ENCODE measurements around the gene DNER.

Gene DNER

DNA sequence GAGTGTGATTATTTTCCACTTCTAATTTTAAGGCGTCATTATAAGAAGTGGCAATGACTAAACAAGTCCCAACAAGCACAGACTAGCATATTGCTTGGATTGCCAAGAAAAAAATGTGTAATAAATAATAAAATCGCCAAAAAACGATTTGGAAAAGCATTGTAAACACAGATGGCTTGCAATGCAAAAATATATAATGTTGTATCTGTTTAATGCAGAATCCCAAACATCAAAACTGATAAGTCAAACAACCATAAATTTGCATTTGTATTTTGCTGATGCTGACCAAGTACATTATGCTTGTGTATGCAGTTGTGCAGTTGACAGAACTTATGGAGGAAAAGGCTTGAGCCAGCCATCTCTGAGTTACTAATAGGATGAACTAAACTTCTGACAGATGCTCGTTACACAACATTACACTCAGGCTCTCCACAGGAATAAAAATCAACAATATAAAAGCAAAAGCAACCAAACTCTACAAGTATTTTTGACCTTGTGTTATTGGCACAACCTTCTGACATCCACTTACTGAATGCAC, 68.1 kb downstream of the DNER start:
- H3K36me3 ChIP-seq (ENCODE audit: control insufficient read depth, insufficient read depth, low read length), result no peaks in the 10 kb centered on the region

DNA sequence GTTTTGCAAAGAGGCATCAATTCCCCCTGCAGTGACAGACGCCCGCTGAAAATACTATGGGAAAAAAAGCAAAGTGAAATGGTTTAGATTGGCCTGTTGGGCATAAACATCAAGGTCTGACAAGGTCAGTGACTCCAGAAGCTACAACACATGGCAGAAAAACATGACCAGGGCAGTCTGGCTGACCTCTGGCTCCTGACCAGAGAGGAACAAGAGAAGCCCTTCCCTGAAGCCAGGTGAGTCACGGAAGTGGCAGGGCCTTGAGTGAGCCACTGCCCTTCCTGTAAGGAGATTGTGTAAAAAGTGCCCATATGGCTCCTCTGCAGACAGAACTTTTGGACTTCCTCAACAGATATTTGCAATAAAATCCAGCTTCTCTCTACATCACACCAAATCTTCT, 72.0 kb downstream of the DNER start:
- H3K27me3 ChIP-seq (ENCODE audit: control insufficient read depth, insufficient read depth, low read length), result no peaks in the 10 kb centered on the region
- peak overlapping the region; percentile 46 for H3K27ac ChIP-seq
- TF ChIP-seq, protein P1, sequence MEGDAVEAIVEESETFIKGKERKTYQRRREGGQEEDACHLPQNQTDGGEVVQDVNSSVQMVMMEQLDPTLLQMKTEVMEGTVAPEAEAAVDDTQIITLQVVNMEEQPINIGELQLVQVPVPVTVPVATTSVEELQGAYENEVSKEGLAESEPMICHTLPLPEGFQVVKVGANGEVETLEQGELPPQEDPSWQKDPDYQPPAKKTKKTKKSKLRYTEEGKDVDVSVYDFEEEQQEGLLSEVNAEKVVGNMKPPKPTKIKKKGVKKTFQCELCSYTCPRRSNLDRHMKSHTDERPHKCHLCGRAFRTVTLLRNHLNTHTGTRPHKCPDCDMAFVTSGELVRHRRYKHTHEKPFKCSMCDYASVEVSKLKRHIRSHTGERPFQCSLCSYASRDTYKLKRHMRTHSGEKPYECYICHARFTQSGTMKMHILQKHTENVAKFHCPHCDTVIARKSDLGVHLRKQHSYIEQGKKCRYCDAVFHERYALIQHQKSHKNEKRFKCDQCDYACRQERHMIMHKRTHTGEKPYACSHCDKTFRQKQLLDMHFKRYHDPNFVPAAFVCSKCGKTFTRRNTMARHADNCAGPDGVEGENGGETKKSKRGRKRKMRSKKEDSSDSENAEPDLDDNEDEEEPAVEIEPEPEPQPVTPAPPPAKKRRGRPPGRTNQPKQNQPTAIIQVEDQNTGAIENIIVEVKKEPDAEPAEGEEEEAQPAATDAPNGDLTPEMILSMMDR (IDR thresholded peaks at IDR 0.05), result no peak

More for the DNA sequence above, 68.1 kb downstream of the DNER start:
- Histone ChIP-seq H3K4me1 (peaks cover 18% of the 10 kb centered on the region), H2AFZ (no peak overlapping the region), H3K27ac (no peak overlapping the region), H3K4me3 (ENCODE audit: low read depth, low read length) (no peak overlapping the region), H3K79me2 (no peaks in the 10 kb centered on the region), H3K27me3 (ENCODE audit: control insufficient read depth, insufficient read depth, low read length) (no peaks in the 10 kb centered on the region), H3K4me2 (ENCODE audit: low read length) (no peak overlapping the region), H3K9ac (no peak overlapping the region), H3K9me3 (ENCODE audit: control insufficient read depth, low read length) (no peaks in the 10 kb centered on the region)
- TF ChIP-seq, protein P1 (IDR thresholded peaks at IDR 0.05), result no peak

DNA sequence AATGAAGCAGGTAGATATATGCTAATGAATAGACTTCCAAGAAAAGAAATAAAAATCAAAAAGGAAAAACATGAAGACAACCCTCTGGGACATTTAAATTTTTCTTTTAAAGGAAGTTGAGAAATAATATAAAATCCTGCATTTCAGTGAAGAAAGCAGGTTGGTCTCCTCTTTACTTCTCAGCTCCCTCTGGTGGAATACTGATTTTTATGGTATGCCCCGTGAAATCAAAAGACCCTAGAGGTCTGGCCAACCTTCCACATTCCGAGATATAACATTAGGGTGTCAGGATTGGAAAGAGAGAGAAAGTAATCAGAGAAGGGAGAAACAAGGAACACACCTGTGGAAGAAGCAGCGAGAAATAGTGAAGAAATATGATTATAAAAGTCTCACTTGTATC, 72.7 kb downstream of the DNER start:
- TF ChIP-seq, protein P1 (IDR thresholded peaks at IDR 0.05), result no peak
- no peak overlapping the region for H3K9ac ChIP-seq
- H3K79me2 ChIP-seq, result no peaks in the 10 kb centered on the region
- H3K36me3 ChIP-seq (ENCODE audit: control insufficient read depth, insufficient read depth, low read length), result no peaks in the 10 kb centered on the region
- H3K4me2 ChIP-seq (ENCODE audit: low read length), result no peak overlapping the region
- no peak overlapping the region for H3K4me3 ChIP-seq (ENCODE audit: low read depth, low read length)
- H3K9me3 ChIP-seq (ENCODE audit: control insufficient read depth, low read length), result no peaks in the 10 kb centered on the region
- H3K4me1 ChIP-seq, result peaks cover 22% of the 10 kb centered on the region
- no peak overlapping the region for H2AFZ ChIP-seq
- H3K27me3 ChIP-seq (ENCODE audit: control insufficient read depth, insufficient read depth, low read length), result no peaks in the 10 kb centered on the region
- H3K27ac ChIP-seq, result no peak overlapping the region

More for the DNA sequence above, 72.0 kb downstream of the DNER start:
- no peak overlapping the region for H3K4me2 ChIP-seq (ENCODE audit: low read length)
- H3K36me3 ChIP-seq (ENCODE audit: control insufficient read depth, insufficient read depth, low read length), result no peaks in the 10 kb centered on the region
- H3K9me3 ChIP-seq (ENCODE audit: control insufficient read depth, low read length), result no peaks in the 10 kb centered on the region
- H2AFZ ChIP-seq, result peak overlapping the region; percentile 61
- no peak overlapping the region for H3K9ac ChIP-seq
- H3K4me3 ChIP-seq (ENCODE audit: low read depth, low read length), result no peak overlapping the region
- H3K4me1 ChIP-seq, result peaks cover 22% of the 10 kb centered on the region
- H3K79me2 ChIP-seq, result no peaks in the 10 kb centered on the region

DNA sequence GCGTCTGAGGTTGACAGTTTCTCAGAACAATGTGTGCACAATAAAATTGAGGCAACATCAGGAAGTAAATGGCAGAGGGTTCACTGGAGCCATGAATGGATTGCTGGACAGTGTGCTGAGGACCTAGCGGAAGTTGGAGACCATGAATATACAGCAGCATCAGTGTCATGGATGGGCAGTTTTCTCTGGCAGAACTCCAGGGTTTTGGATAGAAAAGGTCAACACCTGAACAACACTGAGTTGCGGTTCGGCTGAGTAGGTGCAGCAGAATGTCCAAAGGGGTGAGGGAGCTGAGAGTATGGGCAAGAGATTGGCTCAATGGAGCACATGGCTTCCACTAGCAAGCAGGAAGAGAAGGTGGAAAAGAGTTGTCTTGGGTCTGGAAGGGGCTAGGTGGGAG, 73.7 kb downstream of the DNER start:
- Histone ChIP-seq H3K27ac (no peak overlapping the region), H3K27me3 (ENCODE audit: control insufficient read depth, insufficient read depth, low read length) (no peaks in the 10 kb centered on the region), H3K4me1 (peaks cover 18% of the 10 kb centered on the region), H3K9me3 (ENCODE audit: control insufficient read depth, low read length) (no peaks in the 10 kb centered on the region), H3K36me3 (ENCODE audit: control insufficient read depth, insufficient read depth, low read length) (no peaks in the 10 kb centered on the region), H3K9ac (no peak overlapping the region), H3K4me2 (ENCODE audit: low read length) (no peak overlapping the region), H3K4me3 (ENCODE audit: low read depth, low read length) (no peak overlapping the region), H3K79me2 (no peaks in the 10 kb centered on the region), H2AFZ (no peak overlapping the region)
- TF ChIP-seq, protein P1 (IDR thresholded peaks at IDR 0.05), result no peak

DNA sequence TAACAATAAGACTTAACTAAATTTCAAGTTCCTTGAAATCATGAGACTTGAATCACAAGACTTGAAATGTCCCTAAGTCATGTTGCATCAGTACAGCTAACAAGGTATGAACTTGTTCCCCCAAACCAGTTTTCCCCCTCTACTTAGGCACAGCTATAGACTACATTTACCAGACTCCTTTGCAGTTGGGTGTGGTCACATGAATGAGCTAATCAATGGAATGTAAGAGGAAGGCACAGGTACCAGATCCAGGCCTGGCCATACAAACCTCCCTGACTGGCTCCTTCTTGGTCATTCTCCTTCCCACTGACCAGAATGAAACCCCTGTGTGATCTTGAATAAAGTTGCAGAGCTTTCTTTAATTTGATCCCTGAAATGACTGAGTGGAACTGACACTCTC, 77.8 kb downstream of the DNER start:
- no peak overlapping the region for H3K9ac ChIP-seq
- no peaks in the 10 kb centered on the region for H3K9me3 ChIP-seq (ENCODE audit: control insufficient read depth, low read length)
- H3K4me3 ChIP-seq (ENCODE audit: low read depth, low read length), result no peak overlapping the region
- H2AFZ ChIP-seq, result no peak overlapping the region
- no peak overlapping the region for H3K4me2 ChIP-seq (ENCODE audit: low read length)
- H3K27me3 ChIP-seq (ENCODE audit: control insufficient read depth, insufficient read depth, low read length), result no peaks in the 10 kb centered on the region
- no peaks in the 10 kb centered on the region for H3K79me2 ChIP-seq
- TF ChIP-seq, protein P1 (IDR thresholded peaks at IDR 0.05), result no peak
- no peaks in the 10 kb centered on the region for H3K36me3 ChIP-seq (ENCODE audit: control insufficient read depth, insufficient read depth, low read length)
- H3K27ac ChIP-seq, result no peak overlapping the region
- peaks cover 4% of the 10 kb centered on the region for H3K4me1 ChIP-seq
